Measurements from ENCODE around the gene SEPTIN1.
"Not testable (repeated sequence)": the region's sequence is repeated elsewhere in the genome, so short reads cannot be mapped to it uniquely, and the experiment has no call there.

The SEPTIN1 gene

DNA sequence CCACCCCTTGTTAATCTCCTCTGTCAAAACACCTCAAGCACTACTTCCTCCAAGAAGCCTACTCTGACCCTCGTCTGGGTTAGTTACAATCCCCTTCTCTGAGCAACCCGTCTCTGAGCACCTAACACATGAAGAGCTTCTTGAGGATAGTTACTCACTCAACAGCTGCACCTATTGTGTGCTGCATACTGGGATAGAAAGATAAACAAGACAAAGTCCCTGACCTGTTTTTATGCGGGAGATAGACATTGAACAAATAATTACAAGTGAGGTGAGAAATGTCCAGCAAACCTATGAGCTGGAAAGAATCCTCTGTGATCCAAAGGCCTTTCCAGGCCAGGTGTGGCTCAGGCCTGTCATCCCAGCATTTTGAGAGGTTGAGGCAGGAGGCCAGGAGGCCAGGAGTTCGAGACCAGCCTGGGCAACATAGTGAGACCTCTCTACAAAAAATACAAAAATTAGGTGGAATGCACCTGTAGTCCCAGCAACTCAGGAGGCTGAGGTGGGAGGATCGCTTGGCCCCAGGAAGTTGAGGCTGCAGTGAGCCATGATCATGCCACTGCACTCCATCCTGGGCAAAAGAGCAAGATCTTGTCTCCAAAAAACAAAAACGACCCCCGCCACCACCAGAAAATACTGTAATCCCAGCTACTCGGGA, 19.5 kb upstream of the SEPTIN1 start:
- DNase-seq (ENCODE audit: low read depth in 2 of 2) = no peak

DNA sequence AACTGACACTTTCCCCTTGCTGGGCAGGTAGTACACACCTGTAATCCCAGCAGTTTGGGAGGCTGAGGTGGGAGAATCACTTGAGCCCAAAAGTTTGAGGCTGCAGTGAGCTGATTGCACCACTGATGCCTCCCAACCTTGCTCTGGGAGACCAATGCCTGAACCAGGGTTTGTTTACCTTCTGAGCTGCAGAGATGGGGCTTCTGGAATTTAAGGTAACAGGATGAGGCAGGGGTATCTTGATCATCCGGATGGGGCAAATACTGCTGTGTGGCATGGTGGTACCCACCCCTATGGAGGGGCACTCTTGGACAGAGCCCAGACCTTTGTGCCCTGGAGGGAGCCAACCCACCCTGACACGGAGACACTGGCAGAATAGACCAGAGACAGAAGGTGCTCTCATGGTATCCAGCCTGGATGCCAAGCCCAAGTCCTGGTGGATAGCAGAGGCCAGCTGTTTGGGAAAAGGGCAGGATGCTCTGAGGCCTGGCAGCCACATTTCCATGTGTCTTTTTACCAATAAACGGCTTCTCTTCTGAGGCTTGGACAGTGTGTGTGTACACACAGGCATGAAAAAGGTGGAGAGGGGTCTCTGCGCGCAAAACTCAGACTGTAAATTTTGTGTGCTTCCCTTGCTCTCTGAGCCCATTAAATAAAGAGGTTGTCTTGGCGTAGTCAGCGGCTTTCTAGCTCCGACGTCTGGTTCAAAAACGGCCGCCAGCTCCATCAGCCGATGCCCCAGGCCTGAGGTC, 17.2 kb upstream of the SEPTIN1 start:
- no peak for DNase-seq (ENCODE audit: low read depth in 2 of 2)

DNA sequence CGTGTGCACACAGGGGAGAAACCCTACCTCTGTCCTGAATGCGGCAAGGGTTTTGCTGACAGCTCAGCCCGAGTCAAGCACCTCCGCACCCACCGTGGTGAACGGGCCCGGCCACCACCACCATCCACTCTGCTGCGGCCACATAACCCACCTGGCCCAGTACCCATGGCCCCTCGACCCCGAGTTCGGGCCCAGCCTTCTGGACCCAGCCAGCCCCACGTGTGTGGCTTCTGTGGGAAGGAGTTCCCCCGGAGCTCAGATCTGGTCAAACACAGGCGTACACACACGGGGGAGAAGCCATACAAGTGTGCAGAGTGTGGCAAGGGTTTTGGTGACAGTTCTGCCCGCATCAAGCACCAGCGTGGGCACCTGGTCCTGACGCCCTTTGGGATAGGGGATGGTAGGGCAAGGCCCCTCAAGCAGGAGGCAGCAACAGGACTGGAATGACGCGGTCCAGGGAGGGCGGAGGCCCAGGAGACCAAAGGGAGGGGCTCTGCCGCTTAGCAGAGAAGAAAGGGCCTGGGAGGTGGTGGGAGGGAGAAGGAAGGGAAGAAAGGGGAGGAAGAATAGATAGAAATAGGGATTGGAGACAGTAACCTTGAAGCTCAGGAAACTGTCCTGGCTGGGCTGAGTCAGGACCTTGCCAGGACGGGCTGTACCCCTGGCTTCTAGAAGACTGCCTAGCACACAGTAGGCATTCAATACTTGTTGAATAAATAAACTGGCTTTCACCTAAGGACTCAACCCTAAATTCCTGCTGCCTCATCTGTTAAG, 16.5 kb upstream of the SEPTIN1 start:
- DNase-seq (ENCODE audit: low read depth in 2 of 2) = no peak

DNA sequence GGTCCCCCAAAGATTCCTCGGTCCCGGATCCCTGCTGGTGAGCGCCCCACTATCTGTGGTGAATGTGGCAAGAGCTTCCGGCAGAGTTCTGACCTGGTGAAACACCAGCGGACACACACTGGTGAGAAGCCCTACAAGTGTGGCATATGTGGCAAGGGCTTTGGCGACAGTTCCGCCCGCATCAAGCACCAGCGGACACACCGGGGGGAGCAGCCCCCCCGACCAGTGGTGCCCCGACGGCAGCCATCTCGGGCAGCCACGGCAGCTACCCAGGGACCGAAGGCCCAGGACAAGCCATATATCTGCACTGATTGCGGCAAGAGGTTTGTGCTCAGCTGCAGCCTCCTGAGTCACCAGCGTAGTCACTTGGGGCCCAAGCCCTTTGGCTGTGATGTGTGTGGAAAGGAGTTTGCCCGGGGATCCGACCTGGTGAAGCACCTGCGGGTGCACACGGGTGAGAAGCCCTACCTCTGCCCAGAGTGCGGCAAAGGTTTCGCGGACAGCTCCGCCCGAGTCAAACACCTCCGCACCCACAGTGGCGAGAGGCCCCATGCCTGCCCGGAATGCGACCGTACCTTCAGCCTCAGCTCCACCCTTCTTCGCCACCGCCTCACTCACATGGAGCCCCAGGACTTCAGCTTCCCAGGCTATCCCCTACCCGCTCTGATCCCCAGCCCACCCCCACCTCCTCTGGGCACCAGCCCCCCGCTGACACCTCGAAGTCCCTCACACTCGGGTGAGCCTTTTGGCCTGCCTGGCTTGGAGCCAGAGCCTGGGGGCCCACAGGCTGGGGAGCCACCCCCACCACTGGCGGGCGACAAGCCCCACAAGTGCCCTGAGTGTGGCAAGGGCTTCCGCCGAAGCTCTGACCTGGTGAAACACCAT, 15.7 kb upstream of the SEPTIN1 start:
- no peak for DNase-seq (ENCODE audit: low read depth in 2 of 2)

DNA sequence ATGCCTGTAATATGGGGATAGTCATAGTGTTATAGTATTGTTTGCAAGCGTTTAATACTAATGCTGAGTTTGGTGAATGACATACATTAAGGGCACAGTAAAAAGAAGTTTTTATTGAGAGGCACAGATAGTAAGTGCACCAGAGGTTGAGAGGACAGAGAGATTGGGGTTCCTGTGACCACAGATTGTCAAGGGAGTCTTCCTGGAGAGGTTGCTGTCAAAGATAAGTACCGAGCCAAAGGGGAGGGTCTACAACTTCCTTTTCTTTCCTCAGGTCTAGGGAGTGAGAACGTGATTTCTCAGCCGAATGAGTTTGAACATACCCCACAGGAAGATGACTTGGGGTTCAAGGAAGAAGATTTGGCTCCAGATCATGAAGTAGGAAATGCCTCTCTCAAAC, 14.7 kb upstream of the SEPTIN1 start:
- no peak for DNase-seq (ENCODE audit: low read depth in 2 of 2)

DNA sequence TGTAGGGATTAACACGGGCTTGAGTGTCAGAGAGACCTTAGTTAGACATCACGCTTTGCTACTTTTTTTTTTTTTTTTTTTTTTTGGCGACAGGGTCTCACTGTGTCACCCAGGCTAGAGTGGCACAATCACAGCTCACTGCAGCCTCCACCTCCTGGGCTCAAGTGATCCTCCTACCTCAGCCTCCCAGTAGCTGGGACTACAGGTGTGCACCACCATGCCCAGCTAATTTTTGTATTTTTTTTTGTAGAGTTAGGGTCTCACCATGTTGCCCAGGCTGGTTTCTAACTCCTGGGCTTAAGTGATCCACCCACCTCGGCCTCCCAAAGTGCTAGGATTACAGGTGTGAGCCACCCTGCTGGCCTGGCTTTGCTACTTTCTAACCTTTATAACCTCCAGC, 14.3 kb upstream of the SEPTIN1 start:
- not testable (repeated sequence) for DNase-seq (ENCODE audit: low read depth in 2 of 2)

DNA sequence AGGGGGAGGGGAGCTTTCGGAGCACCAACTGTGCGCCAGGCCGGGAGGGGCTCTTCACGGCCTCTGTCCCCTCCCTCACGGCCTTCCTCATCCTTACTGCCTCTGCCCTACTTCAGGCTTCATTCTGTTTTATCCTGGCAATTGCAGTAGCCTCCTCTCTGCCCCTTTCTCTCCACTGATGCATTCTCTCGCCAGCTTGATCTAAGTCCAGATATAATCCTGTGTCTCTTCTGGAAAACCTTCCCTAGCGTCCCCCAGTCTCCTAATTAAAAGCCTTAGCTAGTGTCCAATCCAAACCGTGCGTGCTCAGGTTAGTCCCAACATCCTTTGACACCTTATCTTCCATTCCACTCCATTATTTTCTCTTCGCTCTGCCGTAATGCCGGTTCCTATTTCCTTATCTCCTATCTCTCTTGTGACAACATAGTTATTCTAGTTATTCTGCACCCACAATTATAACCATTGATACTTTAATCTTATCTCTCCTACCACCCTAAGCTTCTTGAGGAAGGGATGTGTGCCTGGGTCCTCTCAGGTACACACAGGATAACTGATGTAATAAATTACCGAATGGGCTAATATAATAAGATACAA, 13.7 kb upstream of the SEPTIN1 start:
- no peak for DNase-seq (ENCODE audit: low read depth in 2 of 2)

DNA sequence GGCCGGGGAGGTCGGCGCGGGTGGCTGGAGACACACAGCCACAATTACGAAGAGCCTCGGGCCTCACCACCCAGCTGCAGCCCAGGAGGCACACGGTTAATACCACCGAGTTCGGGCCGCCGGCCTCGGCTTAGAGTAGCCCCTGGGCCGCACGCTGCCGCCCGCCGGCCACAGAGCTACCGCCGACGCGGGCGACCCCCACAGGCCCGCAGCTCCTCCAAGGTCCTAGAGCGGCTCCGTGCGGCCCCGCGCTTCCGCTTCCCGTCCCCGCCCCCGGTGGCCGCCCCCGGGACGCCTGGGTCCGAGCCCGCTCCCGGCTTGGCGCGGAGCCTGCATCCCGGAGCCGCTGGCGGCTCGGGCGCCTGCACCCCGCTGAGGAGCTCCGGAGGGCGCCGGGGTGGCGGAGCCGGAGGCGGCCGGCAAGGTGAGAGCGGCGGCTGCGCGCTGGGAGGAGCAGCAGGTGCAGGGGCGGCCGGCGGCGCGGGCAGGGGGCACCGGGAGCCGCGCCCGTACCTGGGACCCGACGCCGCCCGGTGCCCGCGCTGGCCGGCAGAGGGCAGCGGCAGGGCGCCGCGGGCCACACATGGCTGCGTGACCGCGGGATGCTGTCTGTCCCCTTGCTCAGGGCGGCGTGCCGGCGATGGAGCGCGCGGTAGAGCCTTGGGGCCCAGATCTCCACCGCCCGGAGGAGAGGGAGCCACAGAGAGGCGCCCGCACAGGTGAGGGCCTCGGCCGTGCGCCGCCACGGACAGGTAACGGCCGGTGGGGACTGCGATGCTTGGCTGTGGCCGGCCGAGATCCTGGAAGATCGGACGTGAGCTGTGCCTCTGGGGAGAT, 13.0 kb upstream of the SEPTIN1 start, which contains the start of gene ZNF48:
Gene ZNF48, plus strand, starts transcription at position 266 of the 837 bp plus-strand sequence. Its CDS starts 375 bp downstream, at position 641.
- peak; percentile 23 to 67 for DNase-seq (ENCODE audit: low read depth in 2 of 2)

DNA sequence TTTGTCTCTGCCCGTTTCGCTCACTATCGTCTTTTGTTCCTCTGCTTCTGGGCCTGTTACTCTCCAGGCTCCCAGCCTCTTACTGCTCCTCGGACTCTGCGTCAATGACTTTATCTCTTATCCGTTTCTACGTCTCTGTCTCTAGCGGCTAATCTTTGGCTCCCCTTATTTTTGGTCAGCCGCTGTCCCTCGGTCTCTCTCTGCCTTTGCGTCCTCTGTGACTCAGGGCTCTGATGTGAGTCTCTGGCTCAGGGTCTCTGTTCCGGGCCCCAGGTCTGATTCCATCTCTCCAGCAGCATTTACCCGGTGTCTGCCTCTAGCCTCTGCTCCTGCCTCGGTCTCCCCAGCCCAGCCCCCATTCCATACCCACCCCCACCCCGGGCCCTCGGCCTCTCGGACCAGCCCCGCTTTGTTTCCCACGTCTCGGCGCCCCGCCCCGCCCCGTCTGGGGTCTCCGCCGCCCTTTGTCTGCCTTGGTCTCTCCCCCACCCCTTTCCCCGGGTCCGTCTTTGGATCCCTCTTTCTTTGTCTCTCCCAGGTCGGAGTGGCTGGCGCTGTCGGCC, 12.3 kb upstream of the SEPTIN1 start:
- DNase-seq (ENCODE audit: low read depth in 2 of 2) = no peak

DNA sequence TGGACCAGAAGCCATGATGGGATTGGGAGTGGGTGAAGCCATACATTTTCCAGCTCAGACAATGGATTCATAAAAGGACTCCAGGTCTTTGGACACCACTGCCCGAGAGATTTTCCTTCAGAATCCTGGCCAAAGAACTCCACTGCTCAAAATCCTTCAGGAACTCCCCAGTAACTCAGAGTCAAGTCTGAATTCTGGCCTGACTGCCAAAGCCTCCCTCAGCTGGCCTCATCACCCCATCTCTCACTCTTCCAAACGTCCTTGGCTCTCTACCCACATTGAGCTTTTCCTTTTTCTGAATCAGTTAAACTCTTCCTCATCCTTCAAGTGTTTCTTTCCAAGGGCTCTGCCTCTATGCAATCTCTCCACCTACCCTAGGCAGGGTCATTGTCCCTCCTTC, 1.2 kb upstream of the SEPTIN1 start:
- DNase-seq (ENCODE audit: low read depth in 2 of 2) = no peak

DNA sequence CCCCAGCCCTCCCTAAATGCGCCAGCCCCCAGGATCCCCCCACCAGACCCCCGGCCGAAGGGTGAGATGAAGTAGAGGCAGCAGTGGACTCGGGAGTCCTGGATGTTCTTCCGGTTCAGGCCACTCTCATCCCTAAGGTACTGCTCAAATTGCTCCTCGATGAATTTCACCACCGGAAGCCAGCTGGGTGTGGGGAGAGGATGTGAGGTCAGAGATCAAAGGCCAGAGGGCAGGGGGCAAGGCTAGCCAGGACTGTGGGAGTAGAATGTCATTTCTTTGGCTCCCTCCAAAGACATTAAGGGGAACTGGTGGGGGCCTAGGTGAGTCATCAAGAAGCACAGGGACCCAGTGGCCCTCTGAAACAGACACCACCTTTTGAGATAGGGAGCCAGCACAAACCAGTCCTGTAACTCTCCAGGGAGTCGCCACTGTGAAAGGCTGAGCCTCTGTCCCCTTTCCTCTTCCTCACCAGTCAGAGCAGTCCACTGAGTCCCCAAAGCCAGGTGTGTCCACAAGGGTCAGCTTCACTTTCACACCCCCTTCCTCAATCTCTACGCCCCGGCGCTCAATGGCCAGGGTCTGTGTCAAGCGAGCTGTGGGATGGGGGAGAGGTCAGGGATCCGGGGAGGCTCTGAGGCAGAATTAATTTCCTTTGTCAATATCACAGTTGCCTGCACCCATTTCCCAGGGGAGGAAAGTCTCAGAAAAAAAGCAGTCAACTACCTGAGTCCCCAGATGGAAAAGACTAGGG, 895 bp downstream of the SEPTIN1 start:
- no peak for DNase-seq (ENCODE audit: low read depth in 2 of 2)

DNA sequence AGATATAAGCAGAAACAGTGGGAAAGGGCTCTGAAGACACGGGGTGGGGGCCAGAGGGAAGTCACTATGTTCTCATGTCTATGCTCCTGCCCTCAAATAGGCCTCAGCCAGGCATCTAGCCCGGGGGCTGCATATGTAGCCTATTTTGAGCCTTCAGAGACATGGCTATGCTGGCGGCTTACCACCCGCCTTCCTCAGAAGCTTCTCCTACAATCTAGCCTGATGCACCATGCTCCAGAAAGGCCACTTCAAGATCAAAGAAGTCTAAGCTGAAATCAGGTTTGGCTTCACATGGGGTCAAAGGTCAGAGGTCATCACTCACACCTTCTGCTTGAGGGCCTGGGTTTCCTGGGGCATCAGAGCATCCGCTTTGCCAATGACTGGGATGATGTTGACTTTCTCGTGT, 1.6 kb downstream of the SEPTIN1 start:
- no peak for DNase-seq (ENCODE audit: low read depth in 2 of 2)

DNA sequence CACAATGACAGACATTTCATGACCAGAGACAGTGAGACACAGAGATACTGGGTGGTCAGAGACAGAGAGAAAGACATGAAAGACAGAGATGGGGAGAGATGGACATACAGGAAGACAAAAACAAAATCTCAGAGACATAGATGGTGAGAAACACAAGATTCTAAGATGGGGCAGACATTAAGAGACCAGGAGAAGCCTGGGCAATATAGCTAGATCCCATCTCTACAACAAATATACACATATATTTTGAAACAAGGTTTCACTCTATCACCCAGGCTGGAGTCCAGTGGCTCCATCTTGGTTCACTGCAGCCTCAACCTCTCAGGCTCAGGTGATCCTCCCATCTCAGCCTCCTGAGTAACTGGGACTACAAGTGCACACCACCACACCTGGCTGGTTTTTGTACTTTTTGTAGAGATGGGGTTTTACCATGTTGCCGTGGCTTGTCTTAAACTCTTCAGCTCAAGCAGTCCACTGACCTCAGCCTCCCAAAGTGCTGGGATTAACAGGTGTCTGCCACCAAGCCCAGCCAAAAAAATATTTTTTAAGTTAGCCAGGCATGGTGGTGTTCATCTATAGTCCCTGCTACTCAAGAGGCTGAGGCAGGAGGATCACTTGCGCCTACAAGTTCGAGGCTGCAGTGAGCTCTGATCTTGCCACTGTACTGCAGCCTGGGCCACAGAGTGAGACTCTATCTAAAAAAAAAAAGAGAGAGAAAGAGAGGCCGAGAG, 2.1 kb downstream of the SEPTIN1 start:
- DNase-seq (ENCODE audit: low read depth in 2 of 2) = no peak

DNA sequence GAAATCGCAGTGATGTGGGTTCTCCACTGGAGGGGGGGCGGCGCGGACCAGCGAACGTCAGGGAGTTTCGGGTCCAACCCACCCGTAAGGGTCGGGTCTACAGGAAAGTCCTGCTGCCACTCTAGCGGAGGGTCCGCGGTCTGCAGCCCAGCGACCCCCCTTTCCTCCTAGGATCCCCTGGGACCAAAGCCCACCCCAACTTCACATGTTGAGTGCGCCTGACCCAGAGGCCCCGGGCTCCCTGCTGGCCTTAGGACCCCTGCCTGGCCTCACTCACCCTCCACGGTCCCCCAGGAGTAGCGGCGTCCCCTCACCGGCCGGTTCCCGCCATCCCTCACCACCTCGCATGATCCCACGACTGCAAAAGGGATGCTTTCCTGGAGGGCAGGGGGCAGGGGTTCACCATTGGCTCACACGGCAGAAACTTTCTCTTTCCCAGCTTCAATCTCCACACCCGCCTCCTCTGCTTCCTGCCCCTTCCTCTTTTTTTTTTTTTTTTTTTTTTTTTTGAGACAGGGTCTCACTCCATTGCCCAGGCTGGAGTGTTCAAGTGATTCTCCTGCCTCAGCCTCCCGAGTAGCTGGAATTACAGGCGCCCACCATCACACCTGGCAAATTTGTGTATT, 3.1 kb downstream of the SEPTIN1 start:
- no peak for DNase-seq (ENCODE audit: low read depth in 2 of 2)

DNA sequence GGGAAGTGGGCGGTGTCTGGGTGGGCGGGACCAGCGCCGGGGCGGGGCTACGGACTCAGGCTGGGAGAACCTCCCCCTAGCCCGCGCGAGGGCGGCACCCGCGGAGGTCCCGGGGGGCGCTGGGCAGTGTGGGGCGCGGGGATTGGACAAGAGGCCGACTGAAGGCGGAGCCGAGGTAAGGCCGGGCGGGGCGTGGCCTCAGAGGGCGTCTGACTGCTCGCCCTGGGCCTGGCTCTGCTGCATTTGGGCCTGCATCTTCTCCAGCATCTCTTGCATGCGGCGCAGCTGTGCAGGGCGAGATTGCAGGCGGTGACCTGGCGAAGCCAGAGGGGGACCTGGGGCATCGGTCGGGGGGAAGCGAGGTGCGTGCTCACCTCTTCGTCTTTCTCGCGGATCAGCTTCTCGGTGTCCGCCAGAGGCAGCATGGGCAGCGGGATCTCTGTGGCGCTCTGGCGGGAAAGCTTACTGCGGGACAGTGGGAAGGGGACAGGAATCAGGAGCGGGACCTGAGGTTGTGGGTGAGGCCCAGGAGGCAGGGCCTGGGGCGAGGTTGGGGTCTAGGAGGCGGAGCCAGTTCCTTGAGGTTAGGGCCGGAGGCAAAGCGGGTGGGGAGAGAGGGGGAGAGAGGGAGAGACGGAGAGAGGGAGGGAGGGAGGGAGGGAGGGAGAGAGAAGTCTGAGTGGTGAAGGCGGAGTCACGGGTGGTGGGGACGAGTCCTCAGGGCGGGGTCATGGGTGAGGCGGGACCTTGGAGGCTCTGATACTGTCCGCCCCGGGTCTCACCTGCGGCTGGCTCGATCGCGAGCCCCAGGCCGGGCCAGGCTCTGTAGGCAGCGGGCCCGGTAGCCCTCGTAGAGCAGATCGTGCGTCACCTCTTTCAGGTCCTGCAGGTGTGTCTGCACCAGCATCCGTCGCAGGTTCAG, 3.9 kb downstream of the SEPTIN1 start:
- peak; percentile 99 for DNase-seq (ENCODE audit: low read depth in 2 of 2)

DNA sequence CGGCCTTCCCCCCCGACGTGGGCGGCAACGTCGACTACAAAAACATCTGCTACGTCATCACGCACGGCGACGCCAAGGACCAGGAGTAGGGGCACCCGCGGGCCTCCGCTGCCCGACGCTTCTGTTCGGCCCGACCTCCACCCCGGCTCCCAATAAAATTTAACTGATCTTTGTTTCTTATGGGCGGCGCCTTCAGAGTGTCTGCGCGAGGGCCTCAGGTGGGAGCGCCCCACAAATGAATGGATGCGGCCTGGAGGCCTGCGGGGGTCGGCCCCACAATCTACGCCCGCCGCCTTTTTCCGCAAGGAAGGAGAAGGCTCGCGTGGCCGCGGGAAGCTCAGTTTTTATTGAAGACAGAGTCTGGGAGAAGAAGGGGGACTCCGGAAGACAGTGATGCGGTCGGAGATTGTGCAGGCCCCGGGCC, 4.5 kb downstream of the SEPTIN1 start:
- peak; percentile 75 to 86 for DNase-seq (ENCODE audit: low read depth in 2 of 2)
